Activated CD4-positive, alpha-beta T cell treated with anti-CD3 and anti-CD28 coated beads, Interleukin-2, amount 10 ng/mL, durations not matched to agents 24 days and 14 days (primary cell): ENCODE results near the gene SNTA1. TPM values are rescaled to one million over a fixed set of nuclear protein-coding genes. Genes with fewer than 3 reads are reported as not detected.
"Not testable (repeated sequence)": the region's sequence is repeated elsewhere in the genome, so short reads cannot be mapped to it uniquely, and the experiment has no call there.

ENCODE experiments used
- DNase-seq: peaks from one replicate; pipeline ENCODE4 v3.0.0; 2022
- H3K27ac Mint-ChIP-seq: one replicate; pipeline ENCODE4 v1.8.0; 2022; ENCODE audit warnings: mild to moderate bottlenecking, mixed read lengths
- H3K27me3 Mint-ChIP-seq: one replicate; pipeline ENCODE4 v1.8.0; 2022; ENCODE audit warnings: mixed read lengths
- H3K36me3 Mint-ChIP-seq: one replicate; pipeline ENCODE4 v1.8.0; 2022; ENCODE audit warnings: low read depth, mild to moderate bottlenecking, mixed read lengths
- H3K4me1 Mint-ChIP-seq: one replicate; pipeline ENCODE4 v1.8.0; 2021; ENCODE audit warnings: mixed read lengths
- H3K4me3 Mint-ChIP-seq: one replicate; pipeline ENCODE4 v1.8.0; 2022; ENCODE audit warnings: mild to moderate bottlenecking, moderate library complexity, mixed read lengths
- H3K9me3 Mint-ChIP-seq: one replicate; pipeline ENCODE4 v1.8.0; 2021; ENCODE audit warnings: mixed read lengths
- intact Hi-C: fragments of 100-400 bp; cut with micrococcal nuclease; formaldehyde crosslinking; loops from one replicate; pipeline ENCODE4 v1.15.1; 2023
- total RNA-seq: library from RNA; stranded (reverse); gene quantifications from 2 replicates; pipeline ENCODE4 v1.2.3, GENCODE V29; 2022

Gene SNTA1
- total RNA-seq, 1 donor from 2014 or later: 0.91 TPM

- no peak overlapping the region for H3K4me3 Mint-ChIP-seq
- no peak for DNase-seq
- no peaks in the 10 kb centered on the region for H3K36me3 Mint-ChIP-seq
- intact Hi-C loops: no loop called here
- no peak overlapping the region for H3K27ac Mint-ChIP-seq
- peaks cover 4% of the 10 kb centered on the region for H3K27me3 Mint-ChIP-seq
- no peaks in the 10 kb centered on the region for H3K4me1 Mint-ChIP-seq
- no peaks in the 10 kb centered on the region for H3K9me3 Mint-ChIP-seq
These were observed 32.0 kb upstream of the SNTA1 start for GRCh38 chr20:33475381-33476152.

- Mint-ChIP-seq H3K4me3 (no peak overlapping the region), H3K36me3 (no peaks in the 10 kb centered on the region), H3K4me1 (no peaks in the 10 kb centered on the region), H3K27ac (no peak overlapping the region), H3K27me3 (peaks cover 4% of the 10 kb centered on the region), H3K9me3 (no peaks in the 10 kb centered on the region)
- intact Hi-C loops: no loop called here
- no peak for DNase-seq
These were observed 31.4 kb upstream of the SNTA1 start for GRCh38 chr20:33474963-33475362.

- no peak for DNase-seq
- Mint-ChIP-seq H3K27me3 (peaks cover 4% of the 10 kb centered on the region), H3K9me3 (no peaks in the 10 kb centered on the region), H3K36me3 (no peaks in the 10 kb centered on the region), H3K4me3 (no peak overlapping the region), H3K27ac (no peak overlapping the region), H3K4me1 (no peaks in the 10 kb centered on the region)
- intact Hi-C loops: no loop called here
These were observed 30.7 kb upstream of the SNTA1 start for GRCh38 chr20:33474097-33474873.

- Mint-ChIP-seq H3K27me3 (peaks cover 4% of the 10 kb centered on the region), H3K4me1 (no peaks in the 10 kb centered on the region)
- intact Hi-C loops: no loop called here
These were observed 29.4 kb upstream of the SNTA1 start for GRCh38 chr20:33472868-33473435.

GRCh38 chr20:33470866-33471265, 27.3 kb upstream of the SNTA1 start:
- Mint-ChIP-seq H3K27me3 (peaks cover 4% of the 10 kb centered on the region), H3K4me1 (no peaks in the 10 kb centered on the region), H3K27ac (no peak overlapping the region), H3K4me3 (no peak overlapping the region), H3K36me3 (no peaks in the 10 kb centered on the region), H3K9me3 (no peaks in the 10 kb centered on the region)
- DNase-seq: no peak
- intact Hi-C loops: no loop called here

More at GRCh38 chr20:33472868-33473435, 29.4 kb upstream of the SNTA1 start:
- Mint-ChIP-seq H3K4me3 (no peak overlapping the region), H3K36me3 (no peaks in the 10 kb centered on the region), H3K9me3 (no peaks in the 10 kb centered on the region), H3K27ac (no peak overlapping the region)
- no peak for DNase-seq

GRCh38 chr20:33470457-33470856, 26.9 kb upstream of the SNTA1 start:
- H3K4me3 Mint-ChIP-seq: no peak overlapping the region
- no peaks in the 10 kb centered on the region for H3K4me1 Mint-ChIP-seq
- no peak overlapping the region for H3K27ac Mint-ChIP-seq
- DNase-seq: no peak
- no peaks in the 10 kb centered on the region for H3K9me3 Mint-ChIP-seq
- peaks cover 4% of the 10 kb centered on the region for H3K27me3 Mint-ChIP-seq
- H3K36me3 Mint-ChIP-seq: no peaks in the 10 kb centered on the region
- intact Hi-C loops: no loop called here

GRCh38 chr20:33466303-33466646, 22.7 kb upstream of the SNTA1 start:
- no peak overlapping the region for H3K27ac Mint-ChIP-seq
- H3K9me3 Mint-ChIP-seq: no peaks in the 10 kb centered on the region
- no peaks in the 10 kb centered on the region for H3K36me3 Mint-ChIP-seq

GRCh38 chr20:33465481-33466302, 22.1 kb upstream of the SNTA1 start:
- intact Hi-C loops: no loop called here
- Mint-ChIP-seq H3K9me3 (no peaks in the 10 kb centered on the region), H3K27me3 (no peaks in the 10 kb centered on the region), H3K36me3 (no peaks in the 10 kb centered on the region), H3K4me1 (no peaks in the 10 kb centered on the region), H3K4me3 (no peak overlapping the region), H3K27ac (no peak overlapping the region)
- no peak for DNase-seq

More at GRCh38 chr20:33466303-33466646, 22.7 kb upstream of the SNTA1 start:
- no peaks in the 10 kb centered on the region for H3K27me3 Mint-ChIP-seq
- no peak overlapping the region for H3K4me3 Mint-ChIP-seq
- intact Hi-C loops: no loop called here
- H3K4me1 Mint-ChIP-seq: no peaks in the 10 kb centered on the region
- no peak for DNase-seq

- intact Hi-C loops, H3K27me3 Mint-ChIP-seq, DNase-seq, H3K4me1 Mint-ChIP-seq, H3K4me3 Mint-ChIP-seq, H3K36me3 Mint-ChIP-seq, H3K27ac Mint-ChIP-seq, H3K9me3 Mint-ChIP-seq: not testable (repeated sequence)
These were observed 21.2 kb upstream of the SNTA1 start for GRCh38 chr20:33464759-33465158.

- no peaks in the 10 kb centered on the region for H3K4me1 Mint-ChIP-seq
- H3K27ac Mint-ChIP-seq: no peak overlapping the region
- H3K4me3 Mint-ChIP-seq: no peak overlapping the region
- DNase-seq: no peak
- H3K36me3 Mint-ChIP-seq: no peaks in the 10 kb centered on the region
- no peaks in the 10 kb centered on the region for H3K9me3 Mint-ChIP-seq
- intact Hi-C loops: no loop called here
- H3K27me3 Mint-ChIP-seq: no peaks in the 10 kb centered on the region
These were observed 20.0 kb upstream of the SNTA1 start for GRCh38 chr20:33463332-33464101.

GRCh38 chr20:33460711-33461110, 17.1 kb upstream of the SNTA1 start:
- no peak overlapping the region for H3K4me3 Mint-ChIP-seq
- H3K4me1 Mint-ChIP-seq: peaks cover 3% of the 10 kb centered on the region
- DNase-seq: no peak
- H3K36me3 Mint-ChIP-seq: no peaks in the 10 kb centered on the region
- H3K9me3 Mint-ChIP-seq: no peaks in the 10 kb centered on the region
- H3K27ac Mint-ChIP-seq: no peak overlapping the region
- H3K27me3 Mint-ChIP-seq: no peaks in the 10 kb centered on the region
- intact Hi-C loops: no loop called here

GRCh38 chr20:33459599-33459998, 16.0 kb upstream of the SNTA1 start:
- no peak for DNase-seq
- no peak overlapping the region for H3K27ac Mint-ChIP-seq
- H3K36me3 Mint-ChIP-seq: no peaks in the 10 kb centered on the region
- no peaks in the 10 kb centered on the region for H3K9me3 Mint-ChIP-seq
- intact Hi-C loops: no loop called here
- no peaks in the 10 kb centered on the region for H3K27me3 Mint-ChIP-seq
- H3K4me3 Mint-ChIP-seq: no peak overlapping the region
- H3K4me1 Mint-ChIP-seq: peaks cover 3% of the 10 kb centered on the region
